ENCODE measurements around the gene CSK. TPM values are rescaled to one million over a fixed set of nuclear protein-coding genes. Genes with fewer than 3 reads are reported as not detected.
A peak's percentile ranks its signal among the peaks of the same experiment; 100 is the strongest.

The CSK gene
- total RNA-seq, 2 donors from 2014 or later = 11.2 to 15.2 TPM

DNA sequence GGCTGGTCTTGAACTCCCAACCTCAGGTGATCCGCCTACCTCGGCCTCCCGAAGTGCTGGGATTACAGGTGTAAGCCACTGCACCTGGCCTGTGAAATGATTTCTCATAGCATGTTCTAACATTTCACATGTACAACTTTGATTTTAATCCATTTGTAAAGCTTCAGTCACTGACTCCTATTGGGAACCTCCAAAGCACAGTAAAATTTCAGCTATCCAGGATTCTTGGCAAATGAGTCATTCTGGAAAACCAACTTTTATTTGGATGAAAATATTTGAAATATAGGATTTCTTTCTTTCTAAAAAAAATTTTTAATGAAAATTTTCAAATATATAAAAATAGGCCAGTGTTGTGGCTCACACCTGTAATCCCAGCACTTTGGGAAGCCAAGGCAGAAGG, 28.1 kb downstream of the CSK start:
- H3K36me3 ChIP-seq (replicated peaks in 1 of 2; ENCODE audit: insufficient read depth in 1 of 2, low read depth in 2 of 2) = no peaks in the 10 kb centered on the region
- no peak overlapping the region for H3K27ac ChIP-seq
- H3K4me1 ChIP-seq = peaks cover 4% of the 10 kb centered on the region
- H3K27me3 ChIP-seq = no peaks in the 10 kb centered on the region
- TF ChIP-seq, protein P1, sequence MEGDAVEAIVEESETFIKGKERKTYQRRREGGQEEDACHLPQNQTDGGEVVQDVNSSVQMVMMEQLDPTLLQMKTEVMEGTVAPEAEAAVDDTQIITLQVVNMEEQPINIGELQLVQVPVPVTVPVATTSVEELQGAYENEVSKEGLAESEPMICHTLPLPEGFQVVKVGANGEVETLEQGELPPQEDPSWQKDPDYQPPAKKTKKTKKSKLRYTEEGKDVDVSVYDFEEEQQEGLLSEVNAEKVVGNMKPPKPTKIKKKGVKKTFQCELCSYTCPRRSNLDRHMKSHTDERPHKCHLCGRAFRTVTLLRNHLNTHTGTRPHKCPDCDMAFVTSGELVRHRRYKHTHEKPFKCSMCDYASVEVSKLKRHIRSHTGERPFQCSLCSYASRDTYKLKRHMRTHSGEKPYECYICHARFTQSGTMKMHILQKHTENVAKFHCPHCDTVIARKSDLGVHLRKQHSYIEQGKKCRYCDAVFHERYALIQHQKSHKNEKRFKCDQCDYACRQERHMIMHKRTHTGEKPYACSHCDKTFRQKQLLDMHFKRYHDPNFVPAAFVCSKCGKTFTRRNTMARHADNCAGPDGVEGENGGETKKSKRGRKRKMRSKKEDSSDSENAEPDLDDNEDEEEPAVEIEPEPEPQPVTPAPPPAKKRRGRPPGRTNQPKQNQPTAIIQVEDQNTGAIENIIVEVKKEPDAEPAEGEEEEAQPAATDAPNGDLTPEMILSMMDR (IDR thresholded peaks at IDR 0.05) = no peak
- no peak for TF ChIP-seq POLR2A (IDR thresholded peaks at IDR 0.05)
- no peak for DNase-seq
- H3K9me3 ChIP-seq = no peaks in the 10 kb centered on the region
- ATAC-seq = no peak
- intact Hi-C loops (cut with DNase I) = no loop called here
- no peak overlapping the region for H3K4me3 ChIP-seq
- 70 to 82% methylated on average over 3 of the region's 3 CpGs for WGBS, 2 donors

DNA sequence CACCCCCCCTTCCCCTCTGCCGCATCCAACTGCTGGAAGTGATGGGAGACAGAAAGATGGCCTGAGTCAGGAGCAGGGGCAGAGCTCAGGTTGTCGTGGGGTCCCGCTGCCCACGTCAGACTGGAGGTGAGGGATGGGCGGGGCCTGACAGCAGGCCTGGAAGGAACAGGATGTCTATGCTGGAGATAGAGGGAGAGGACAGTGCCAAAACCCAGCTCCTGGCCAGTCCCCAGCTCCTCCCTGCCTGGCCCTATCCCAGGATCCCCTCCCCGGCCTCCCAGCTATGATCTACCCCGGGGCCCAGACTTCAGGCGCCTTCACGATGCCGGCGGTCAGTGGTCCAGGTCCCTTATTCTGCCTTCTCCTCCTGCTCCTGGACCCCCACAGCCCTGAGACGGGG, 30.7 kb downstream of the CSK start, which contains the start of gene LMAN1L:
Gene LMAN1L (plus strand): TSS at position 303 of the 400 bp plus-strand sequence. CDS start 20 bp downstream, at position 323.
- peaks cover 10% of the 10 kb centered on the region for H3K4me1 ChIP-seq
- no peak within 1 kb of the TSS for H3K27ac ChIP-seq
- no peaks in the 10 kb centered on the region for H3K36me3 ChIP-seq (replicated peaks in 1 of 2; ENCODE audit: insufficient read depth in 1 of 2, low read depth in 2 of 2)
- no peaks in the 10 kb centered on the region for H3K27me3 ChIP-seq
- ATAC-seq = no peak
- DNase-seq = no peak
- WGBS, 2 donors = 73 to 80% methylated on average over 8 to 12 of the region's 12 CpGs
- no peak within 1 kb of the TSS for H3K4me3 ChIP-seq
- no peaks in the 10 kb centered on the region for H3K9me3 ChIP-seq
- intact Hi-C loops (cut with DNase I) = no loop called here
- TF ChIP-seq, protein P1 (IDR thresholded peaks at IDR 0.05) = no peak
- TF ChIP-seq POLR2A (IDR thresholded peaks at IDR 0.05) = no peak

DNA sequence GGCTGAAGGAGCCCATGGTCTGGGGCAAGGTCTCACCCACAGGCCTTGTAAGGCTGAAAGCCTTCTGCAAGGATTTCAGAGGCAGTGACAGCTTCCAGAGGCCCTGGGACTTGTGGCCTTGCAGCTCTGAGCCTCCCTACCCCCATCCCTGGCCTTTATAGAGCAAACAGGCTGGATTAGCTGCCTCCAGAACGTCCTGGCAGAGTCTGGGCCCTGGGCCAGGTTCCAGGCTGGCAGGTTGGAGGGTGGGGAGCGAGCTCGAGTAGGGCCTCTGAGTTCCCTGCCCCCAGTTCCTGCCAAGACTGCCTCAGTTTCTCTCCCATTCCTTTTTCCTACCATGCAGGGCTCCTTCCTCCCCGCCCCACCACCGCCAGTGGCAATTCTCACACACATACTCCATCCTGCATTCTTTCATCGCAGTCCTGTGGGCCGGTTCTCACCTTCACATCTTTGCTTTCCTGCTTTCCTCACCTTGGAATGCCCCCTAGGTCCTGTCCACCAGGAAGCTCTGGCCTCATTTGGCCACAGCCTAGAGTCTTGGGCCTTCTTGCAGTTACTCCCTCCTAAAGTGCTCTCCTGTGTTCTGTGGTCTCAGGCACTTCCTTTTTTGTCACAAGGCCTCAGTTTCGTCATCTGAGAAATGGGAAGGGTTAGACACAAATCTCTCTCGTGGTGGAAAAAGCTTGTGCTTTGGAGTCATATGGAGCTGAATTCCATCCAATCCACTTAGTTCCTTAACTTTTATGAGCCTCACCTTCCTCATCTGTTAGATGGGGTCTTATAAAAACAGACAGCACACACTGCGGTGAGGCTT, 33.4 kb downstream of the CSK start:
- Histone ChIP-seq H3K4me1 (peaks cover 10% of the 10 kb centered on the region), H3K36me3 (replicated peaks in 1 of 2; ENCODE audit: insufficient read depth in 1 of 2, low read depth in 2 of 2) (no peaks in the 10 kb centered on the region), H3K4me3 (no peak overlapping the region), H3K27me3 (no peaks in the 10 kb centered on the region), H3K9me3 (no peaks in the 10 kb centered on the region), H3K27ac (no peak overlapping the region)
- intact Hi-C loops (cut with DNase I) = no loop called here
- TF ChIP-seq POLR2A (IDR thresholded peaks at IDR 0.05) = no peak
- TF ChIP-seq, protein P1 (IDR thresholded peaks at IDR 0.05) = no peak
- WGBS, 2 donors = 64 to 68% methylated on average over 9 to 10 of the region's 10 CpGs
- DNase-seq (peak; percentile 43 to 81 (median 74)), ATAC-seq (peak; percentile 45)

DNA sequence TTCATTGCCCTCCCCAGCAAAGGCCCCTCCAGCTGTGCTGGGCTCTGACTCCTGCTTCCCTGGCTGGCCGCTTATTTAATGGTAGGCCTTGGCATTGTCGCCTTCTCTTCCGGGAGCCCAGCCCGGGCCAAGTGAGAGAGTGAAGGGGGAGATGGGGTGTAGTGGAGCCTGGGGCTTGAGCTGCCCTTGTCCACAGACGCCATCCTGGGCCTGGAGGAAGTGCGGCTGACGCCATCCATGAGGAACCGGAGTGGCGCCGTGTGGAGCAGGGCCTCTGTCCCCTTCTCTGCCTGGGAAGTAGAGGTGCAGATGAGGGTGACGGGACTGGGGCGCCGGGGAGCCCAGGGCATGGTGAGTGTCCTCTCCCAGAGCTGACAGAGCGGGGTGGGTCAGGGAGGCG, 34.1 kb downstream of the CSK start:
- intact Hi-C loops (cut with DNase I) = no loop called here
- Histone ChIP-seq H3K27ac (no peak overlapping the region), H3K27me3 (no peaks in the 10 kb centered on the region), H3K4me1 (peaks cover 10% of the 10 kb centered on the region), H3K36me3 (replicated peaks in 1 of 2; ENCODE audit: insufficient read depth in 1 of 2, low read depth in 2 of 2) (no peaks in the 10 kb centered on the region), H3K9me3 (no peaks in the 10 kb centered on the region), H3K4me3 (no peak overlapping the region)
- ATAC-seq = no peak
- TF ChIP-seq POLR2A (IDR thresholded peaks at IDR 0.05) = no peak
- 89% methylated on average over 9 to 15 of the region's 15 CpGs for WGBS, 2 donors
- no peak for DNase-seq

DNA sequence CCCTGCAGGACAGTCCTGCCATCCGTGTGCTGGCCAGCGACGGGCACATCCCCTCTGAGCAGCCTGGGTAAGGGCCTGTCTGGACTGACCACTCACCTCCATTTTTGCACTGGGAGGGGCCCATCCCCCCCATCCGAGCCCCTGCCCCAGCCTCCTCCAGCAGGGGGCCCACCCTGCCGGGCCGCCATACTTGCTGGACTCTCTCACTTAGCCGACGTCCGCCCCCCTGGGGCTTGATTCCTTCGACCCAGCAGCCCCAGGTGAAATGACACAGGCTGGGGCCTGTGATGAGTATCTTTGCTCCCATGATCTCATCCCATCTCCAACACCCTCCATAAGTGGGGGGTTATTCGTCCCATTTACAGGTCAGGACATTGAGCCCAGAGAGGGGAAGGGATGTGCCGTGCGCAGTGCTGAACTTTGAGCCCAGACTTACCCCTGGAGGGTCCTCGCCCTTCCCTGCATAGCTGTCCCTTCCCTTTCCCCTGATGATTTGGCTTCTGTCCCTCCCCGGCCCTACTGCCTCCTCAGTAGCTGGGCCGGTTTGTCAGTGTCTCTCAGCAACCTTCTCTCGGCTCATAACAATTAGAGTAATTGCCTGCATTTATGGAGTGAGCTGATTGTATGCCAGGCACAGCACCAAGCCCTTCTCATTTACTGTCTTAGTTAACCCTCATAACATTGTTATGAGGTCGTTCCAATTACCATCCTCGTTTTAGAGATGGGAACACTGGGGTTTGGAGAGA, 34.9 kb downstream of the CSK start:
- 50 to 60% methylated on average over 11 to 19 of the region's 19 CpGs for WGBS, 2 donors
- no peaks in the 10 kb centered on the region for H3K36me3 ChIP-seq (replicated peaks in 1 of 2; ENCODE audit: insufficient read depth in 1 of 2, low read depth in 2 of 2)
- intact Hi-C loops (cut with DNase I) = no loop called here
- no peaks in the 10 kb centered on the region for H3K9me3 ChIP-seq
- H3K4me3 ChIP-seq = no peak overlapping the region
- no peak overlapping the region for H3K27ac ChIP-seq
- H3K4me1 ChIP-seq = peaks cover 10% of the 10 kb centered on the region
- TF ChIP-seq, protein P1 (IDR thresholded peaks at IDR 0.05) = no peak
- TF ChIP-seq POLR2A (IDR thresholded peaks at IDR 0.05) = no peak
- DNase-seq (no peak), ATAC-seq (no peak)
- no peaks in the 10 kb centered on the region for H3K27me3 ChIP-seq
